ENCODE results near the gene RGS3.
"Not testable (repeated sequence)": the region's sequence is repeated elsewhere in the genome, so short reads cannot be mapped to it uniquely, and the experiment has no call there.

Gene RGS3

GRCh38 chr9:113463418-113464285, at the start of gene RGS3:
Gene RGS3 (plus strand): TSS chr9:113463727. CDS start chr9:113463803, 76 bp downstream.
- DNase-seq = peak; percentile 75

DNA sequence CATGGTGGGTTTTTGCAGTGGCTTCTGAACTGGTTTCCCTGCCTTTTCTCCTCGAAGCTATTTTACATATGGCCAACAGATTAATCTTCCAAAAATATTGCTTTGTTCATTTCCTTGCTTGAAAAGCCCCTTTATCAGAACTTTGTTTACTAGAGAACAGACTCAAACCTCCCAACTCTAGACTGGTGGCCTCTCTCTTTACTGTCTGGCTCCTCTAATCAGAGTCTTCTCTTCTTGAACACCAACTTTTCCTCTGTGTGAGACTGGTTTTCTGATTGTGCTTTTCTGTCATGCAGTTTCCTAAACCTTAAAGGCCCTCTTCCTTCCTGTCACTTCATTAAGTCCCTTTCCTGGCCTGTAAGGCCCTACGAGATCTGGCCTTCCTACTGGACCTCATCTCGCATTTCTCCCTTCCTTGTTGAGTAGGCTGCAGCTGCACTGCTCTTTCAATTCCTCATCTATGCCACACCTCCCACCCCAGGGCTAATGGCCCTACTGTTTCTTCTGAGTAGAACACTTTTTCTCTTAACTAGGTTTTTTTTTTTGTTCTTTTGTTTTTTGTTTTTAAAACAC, 47.3 kb upstream of the RGS3 start:
- no peak for DNase-seq

DNA sequence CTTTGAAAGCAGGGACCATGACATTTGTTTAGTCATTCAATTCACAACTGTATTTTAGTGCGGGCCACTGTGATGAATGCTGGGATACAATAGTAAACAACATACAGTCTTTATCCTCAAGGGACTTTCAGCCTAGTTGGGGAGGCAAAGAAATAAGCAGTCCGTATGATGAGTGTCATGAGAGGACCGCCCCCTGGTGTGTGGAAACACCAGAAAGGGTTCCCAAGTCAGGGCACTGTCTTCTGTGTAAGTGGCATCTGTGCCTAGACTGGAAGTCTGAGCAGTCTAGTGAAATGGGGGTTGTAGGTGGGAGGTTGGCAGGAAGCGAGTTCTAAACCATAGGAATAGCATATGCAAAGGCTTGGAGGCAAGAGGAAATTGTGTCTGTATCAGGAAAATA, 46.2 kb upstream of the RGS3 start:
- DNase-seq = no peak

DNA sequence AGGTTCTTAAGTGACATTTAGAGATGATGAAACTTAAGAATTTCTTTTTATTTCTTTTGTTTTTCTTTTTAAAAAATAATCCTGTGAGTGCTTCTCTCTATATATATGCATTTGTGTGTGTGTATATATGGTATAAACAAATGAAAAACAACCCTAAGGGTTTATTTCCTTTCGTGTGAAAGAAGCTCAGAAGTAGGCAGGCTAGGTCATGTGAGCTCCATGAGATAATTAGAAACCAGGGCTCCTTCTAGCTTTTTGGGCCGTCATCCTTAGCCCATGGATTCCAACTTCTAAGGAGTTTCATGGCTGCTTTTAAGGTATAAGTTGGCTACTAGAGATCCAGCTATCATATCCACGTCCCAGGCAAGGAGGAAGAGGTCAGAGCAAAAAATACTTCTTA, 41.8 kb upstream of the RGS3 start:
- DNase-seq = no peak

GRCh38 chr9:113425072-113425471, 38.5 kb upstream of the RGS3 start:
- DNase-seq = no peak

GRCh38 chr9:113426701-113427100, 36.8 kb upstream of the RGS3 start:
- no peak for DNase-seq

GRCh38 chr9:113427629-113428028, 35.9 kb upstream of the RGS3 start:
- no peak for DNase-seq

DNA sequence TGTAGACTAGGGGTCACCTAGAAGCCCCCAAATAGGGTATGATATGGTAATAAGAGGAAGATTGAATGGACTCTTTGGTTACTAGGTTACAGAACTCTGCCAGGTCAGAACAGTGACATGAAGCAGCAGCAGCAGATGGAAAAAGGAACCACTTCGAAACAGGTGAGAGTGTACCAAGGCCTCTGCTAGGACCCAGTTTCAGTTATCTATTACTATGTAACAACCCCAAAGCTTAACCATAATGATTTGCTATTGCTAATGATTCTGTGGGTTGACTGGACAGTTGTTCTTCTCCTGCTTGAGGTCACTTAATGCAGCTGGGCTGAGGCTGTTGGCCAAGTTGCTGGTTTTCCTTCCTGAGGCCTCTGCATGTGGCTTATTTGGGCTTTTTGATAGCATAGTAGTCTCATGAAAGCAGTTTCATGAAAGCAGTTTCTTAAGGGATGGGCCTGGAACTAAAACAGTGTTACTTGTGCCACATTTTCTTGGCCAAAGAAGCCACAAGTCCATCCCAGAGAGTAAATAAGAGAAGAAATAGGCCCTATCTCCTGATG, 35.4 kb upstream of the RGS3 start:
- no peak for DNase-seq

DNA sequence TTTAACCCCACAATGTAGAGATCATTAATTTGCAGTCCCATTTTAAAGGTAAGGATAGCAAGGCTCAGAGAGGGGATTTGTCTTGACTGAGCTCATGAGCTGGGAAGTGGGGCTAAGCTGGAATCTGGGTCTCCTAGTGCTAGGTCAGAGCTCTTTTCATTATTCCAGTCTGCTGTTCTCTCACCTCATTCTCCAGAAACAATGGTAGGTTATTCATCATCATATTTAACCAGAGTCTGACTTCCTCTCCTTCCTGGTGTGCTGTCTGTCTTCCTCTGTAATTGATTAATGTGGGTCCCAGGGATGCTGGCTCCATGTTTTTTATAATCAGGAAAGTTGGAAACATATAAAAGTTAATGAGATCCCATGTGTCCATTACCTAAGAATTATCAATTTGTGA, 32.3 kb upstream of the RGS3 start:
- no peak for DNase-seq

DNA sequence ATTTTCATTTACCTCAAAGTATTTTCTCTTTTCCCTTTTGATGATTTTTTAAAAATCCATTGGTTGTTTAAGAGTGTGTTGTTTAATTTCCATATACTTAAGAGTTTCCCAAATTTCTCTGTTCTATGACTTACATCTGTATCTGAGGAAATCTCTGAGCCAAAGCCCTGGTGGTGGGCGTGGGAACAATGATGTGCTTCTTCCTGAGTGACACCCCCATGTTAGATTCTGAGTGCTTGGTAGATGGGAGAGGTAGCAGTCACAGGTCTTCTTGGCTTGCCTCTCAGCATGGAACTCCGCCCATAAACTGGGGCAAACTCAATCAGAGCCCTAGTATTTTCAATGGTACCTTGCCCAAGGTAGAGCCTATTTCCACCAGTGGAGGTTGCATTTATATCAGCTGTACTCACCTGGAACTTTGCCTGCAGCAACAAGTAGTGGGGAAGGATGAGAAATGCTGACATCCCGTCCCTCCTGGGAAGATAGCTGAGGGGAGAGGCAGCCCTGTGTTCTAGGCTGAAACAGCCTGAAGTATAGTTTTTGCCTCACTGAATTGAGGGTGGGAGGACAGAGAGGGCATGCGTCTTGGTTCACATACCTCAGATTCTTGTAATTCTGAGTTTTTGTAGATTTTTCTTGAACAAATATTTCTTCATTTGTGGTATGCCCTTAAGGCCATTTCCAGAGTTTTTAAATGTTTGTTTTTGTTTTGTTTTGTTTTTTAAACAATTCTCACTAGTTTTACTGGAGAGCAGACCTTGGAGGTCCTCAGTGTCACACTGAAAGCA, 26.6 kb upstream of the RGS3 start:
- DNase-seq = no peak

DNA sequence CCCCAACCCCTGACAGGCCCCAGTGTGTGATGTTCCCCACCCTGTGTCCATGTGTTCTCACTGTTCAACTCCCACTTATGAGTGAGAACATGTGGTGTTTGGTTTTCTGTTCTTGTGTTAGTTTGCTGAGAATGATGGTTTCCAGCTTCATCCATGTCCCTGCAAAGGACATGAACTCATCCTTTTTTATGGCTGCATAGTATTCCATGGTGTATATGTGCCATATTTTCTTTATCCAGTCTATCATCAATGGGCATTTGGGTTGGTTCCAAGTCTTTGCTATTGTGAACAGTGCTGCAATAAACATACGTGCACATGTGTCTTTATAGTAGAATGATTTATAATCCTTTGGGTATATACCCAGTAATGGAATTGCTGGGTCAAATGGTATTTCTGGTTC, 25.8 kb upstream of the RGS3 start:
- not testable (repeated sequence) for DNase-seq

GRCh38 chr9:113444736-113445135, 18.8 kb upstream of the RGS3 start:
- DNase-seq = no peak

DNA sequence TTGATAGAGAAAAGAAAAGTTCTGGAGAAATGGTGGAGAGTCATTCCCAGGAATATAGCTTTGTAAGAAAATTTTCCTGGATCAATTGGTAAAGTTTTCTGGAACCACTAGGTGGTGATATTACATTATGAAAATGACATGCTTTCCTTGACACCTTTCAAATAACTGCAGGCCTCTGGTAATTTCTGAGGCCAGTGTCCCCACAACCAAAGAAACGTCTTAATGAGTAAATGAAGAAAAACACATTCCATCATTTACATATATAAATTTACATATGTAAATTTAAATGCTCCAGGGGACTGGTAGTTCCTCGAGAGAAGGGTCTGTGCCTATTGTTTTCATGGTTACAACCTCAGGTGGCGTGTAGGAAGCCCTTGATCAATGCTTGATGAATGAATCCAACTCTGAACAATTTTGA, 17.2 kb upstream of the RGS3 start:
- peak; percentile 41 for DNase-seq

DNA sequence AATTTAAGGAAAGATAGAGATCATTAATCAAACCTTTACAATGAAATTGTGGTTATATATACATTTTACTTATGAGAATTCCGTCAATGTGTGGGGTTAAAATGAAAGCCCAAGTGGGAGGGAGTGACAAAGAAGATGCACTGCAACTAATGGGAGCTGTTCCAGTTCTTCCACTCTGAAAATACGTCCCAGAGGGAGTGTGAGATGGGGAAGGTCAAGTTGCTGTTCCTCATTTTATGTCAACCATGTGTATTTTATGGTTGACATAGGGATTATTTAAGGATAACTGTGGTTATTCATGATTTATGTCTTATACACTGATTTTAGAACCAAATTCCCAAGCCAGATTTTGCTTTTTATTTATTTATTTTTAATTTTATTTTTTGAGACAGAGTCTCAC, 14.2 kb upstream of the RGS3 start:
- DNase-seq = no peak

- no peak for DNase-seq
These were observed 11.4 kb upstream of the RGS3 start for GRCh38 chr9:113452113-113452605.

DNA sequence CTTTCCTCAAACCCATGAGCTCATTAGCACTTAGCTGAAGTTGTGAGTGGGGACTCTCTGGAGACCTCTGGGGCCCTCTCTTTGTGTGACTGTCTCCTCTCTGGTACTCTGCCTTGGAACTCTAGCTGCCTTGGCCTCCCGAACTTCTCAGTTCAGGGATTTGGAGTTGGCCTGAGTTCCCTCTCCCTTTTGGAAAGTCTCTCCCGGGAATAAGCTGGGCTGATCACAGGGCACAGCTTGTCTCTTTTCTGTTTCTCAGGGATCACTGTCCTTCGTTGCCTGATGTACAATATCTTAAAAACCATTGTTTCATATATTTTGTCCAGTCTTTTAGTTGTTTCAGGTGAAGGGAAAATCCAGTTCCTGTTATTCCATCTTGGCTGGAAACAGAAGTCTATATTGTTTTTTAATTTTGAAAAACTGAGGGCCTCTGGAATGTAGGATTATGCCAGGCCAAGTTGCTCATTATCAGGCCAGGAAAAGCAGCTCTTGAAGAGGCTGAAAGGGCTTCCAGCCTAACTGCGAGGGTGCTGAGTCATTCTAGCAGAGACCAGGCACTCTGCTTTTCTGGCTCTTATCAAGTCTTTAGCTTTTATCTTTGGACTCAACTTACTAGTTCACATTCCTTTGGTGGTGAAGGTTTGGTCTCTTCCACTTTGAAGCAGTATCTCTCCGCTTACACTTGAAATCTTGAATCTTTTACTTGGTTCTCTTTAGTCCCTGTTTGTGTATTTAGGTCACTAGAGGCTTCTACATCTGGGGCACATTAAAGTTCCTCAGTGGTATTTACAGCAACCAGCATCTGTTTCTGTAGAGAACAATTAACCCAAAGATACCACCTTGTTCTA, 8.4 kb upstream of the RGS3 start:
- DNase-seq = no peak

- no peak for DNase-seq
These were observed 7.3 kb upstream of the RGS3 start for GRCh38 chr9:113456235-113456634.

GRCh38 chr9:113461285-113461684, 2.2 kb upstream of the RGS3 start:
- no peak for DNase-seq

DNA sequence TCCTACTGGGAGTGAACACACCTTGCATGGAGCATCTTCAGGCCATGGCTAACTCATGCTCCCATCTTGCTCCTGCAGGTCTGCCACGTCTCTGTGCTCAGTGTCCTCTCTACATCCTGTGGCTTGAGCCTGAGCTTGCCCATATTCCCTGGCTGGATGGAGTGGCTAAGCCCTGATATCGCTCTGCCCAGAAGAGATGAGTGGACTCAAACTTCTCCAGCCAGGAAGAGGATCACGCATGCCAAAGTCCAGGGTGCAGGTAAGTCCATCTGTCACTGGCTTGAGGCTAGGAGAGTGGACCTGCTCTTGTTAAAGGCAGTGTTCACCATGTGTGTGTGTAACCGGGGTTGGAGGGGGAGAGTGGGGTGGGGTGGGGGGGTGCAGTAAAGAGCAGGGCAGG, 1.6 kb upstream of the RGS3 start:
- no peak for DNase-seq

DNA sequence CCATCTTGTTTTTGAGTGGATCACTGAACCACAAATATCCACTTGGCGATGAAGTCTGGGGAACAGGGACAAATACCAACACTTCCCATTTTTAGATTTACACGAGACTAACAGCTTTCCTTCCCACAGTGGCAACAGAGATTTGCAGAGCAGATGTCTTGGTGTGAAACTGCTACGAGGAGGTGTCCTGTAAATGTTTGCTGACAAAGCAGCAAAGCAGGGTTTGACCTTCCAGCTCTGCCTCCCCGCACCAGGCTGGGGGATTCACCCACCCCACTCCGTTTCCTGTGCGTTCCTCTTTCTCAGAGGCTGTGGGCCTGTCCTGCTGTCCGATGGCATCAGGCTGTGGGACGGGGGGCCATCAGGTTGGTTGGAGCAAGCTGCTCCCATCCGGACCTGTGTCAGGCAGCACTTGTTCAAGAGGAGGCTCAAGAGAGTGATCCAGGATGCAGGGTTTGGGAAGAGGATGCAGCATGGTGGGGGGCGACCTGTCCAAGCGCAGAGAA, 693 bp upstream of the RGS3 start:
- DNase-seq = no peak

DNA sequence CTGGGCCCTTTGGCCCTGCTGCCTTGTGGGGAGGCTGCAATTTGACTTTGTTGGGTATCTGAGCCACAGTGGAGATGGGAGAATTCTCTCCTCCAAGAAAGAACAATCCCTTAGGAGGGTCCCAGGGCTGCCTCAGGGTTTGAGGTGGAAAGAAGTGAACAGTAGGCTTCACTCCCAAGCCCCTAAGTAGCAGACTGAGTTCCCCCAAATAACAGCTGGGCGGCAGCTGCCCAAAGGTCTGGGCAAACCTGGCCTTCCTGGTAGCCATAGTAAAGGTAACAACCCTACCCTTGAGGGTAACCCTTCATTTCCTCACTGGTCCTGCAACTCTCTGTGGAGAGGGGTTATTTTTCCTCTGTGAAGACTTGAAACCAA, 746 bp downstream of the RGS3 start:
- no peak for DNase-seq

DNA sequence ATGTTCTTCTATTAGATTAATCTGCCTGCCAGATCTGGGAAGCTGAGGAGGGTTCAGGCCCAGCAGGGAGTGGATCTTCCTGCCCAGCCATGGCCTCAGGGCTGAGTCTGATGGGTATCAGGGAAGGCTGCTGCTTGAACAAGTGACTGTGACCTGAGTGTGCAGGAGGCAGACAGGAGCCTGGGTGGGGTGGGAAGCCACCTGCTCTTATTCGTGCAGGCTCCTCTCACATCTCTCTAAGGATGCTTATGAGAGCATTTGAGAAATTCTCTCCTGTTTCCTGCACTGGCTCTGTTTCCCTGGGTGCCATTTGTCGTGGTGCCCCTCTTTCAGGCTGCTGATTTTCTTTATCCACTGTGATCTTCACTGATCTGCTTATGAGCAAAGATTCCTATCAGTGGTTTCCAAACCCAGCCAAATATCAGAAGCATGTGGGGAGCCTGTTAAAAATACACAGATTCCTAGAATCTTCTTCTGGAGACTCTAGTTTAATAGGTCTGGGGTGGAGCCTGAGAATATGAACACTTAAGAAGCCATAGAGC, 2.1 kb downstream of the RGS3 start:
- no peak for DNase-seq

Data from DMS153 (cell line).